Epithelial cell of proximal tubule (primary cell): ENCODE data around the gene PAQR9. TPM values are rescaled to one million over a fixed set of nuclear protein-coding genes. Genes with fewer than 3 reads are reported as not detected.

Experiments used
- DNase-seq: peaks from one replicate; pipeline ENCODE4 v3.0.0-alpha.2; 2011; ENCODE audit warnings: low read depth
- H3K4me3 ChIP-seq: 2 replicates; pipeline ENCODE4 v1.5.1; 2011; ENCODE audit warnings: low read depth, mild to moderate bottlenecking, low read length
- CTCF ChIP-seq: conservative IDR thresholded peaks from 2 replicates; pipeline ENCODE4 v1.5.1; 2012; ENCODE audit warnings: low read depth, mild to moderate bottlenecking, low read length
- total RNA-seq: library from RNA; depleted of rRNA; stranded (reverse); fragments of >200 nt; gene quantifications from 2 replicates; pipeline ENCODE4 v1.2.3, GENCODE V29; 2015

The PAQR9 gene
- total RNA-seq, 1 donor from 2014 or later, result 0.63 TPM

- DNase-seq, result no peak
- TF ChIP-seq CTCF, result no peak
- no peak overlapping the region for H3K4me3 ChIP-seq
Observed at GRCh38 chr3:142945023-142945422, 18.5 kb downstream of the PAQR9 start.

GRCh38 chr3:142944342-142944741 lies 19.1 kb downstream of the PAQR9 start:
- DNase-seq, result no peak
- no peak overlapping the region for H3K4me3 ChIP-seq
- TF ChIP-seq CTCF, result no peak

GRCh38 chr3:142943870-142944269 lies 19.6 kb downstream of the PAQR9 start:
- no peak for TF ChIP-seq CTCF
- H3K4me3 ChIP-seq, result no peak overlapping the region
- DNase-seq, result no peak

GRCh38 chr3:142943349-142943748 lies 20.1 kb downstream of the PAQR9 start:
- no peak overlapping the region for H3K4me3 ChIP-seq
- no peak for TF ChIP-seq CTCF
- DNase-seq, result no peak

- no peak for TF ChIP-seq CTCF
- no peak for DNase-seq
- H3K4me3 ChIP-seq, result no peak overlapping the region
Observed at GRCh38 chr3:142941373-142942123, 21.9 kb downstream of the PAQR9 start.

GRCh38 chr3:142940472-142940871 lies 23.0 kb downstream of the PAQR9 start:
- no peak for DNase-seq
- H3K4me3 ChIP-seq, result no peak overlapping the region
- no peak for TF ChIP-seq CTCF

- TF ChIP-seq CTCF, result no peak
- no peak for DNase-seq
- H3K4me3 ChIP-seq, result no peak overlapping the region
Observed at GRCh38 chr3:142940000-142940399, 23.5 kb downstream of the PAQR9 start.
